BLaER1 treated with 17β-estradiol and CSF1 and Interleukin-3, amounts not matched to agents 10 nM and 100 nM (cell line): ENCODE data around the gene ARHGDIA.

Source experiments
- H3K27ac ChIP-seq, 11 experiments: shearing (Covaris generic); formaldehyde crosslinking; 2 replicates each; pipeline ENCODE4 v1.8.1; 2022
- H3K27me3 ChIP-seq, 11 experiments: shearing (Covaris generic); formaldehyde crosslinking; 2 replicates each; pipeline ENCODE4 v1.8.1; 2022
- H3K36me3 ChIP-seq, 11 experiments: shearing (Covaris generic); formaldehyde crosslinking; 2 replicates each; pipeline ENCODE4 v1.8.1; 2022
- H3K4me1 ChIP-seq, 10 experiments: shearing (Covaris generic); formaldehyde crosslinking; 2 replicates each; pipeline ENCODE4 v1.8.1; 2022
- H3K4me2 ChIP-seq, 11 experiments: shearing (Covaris generic); formaldehyde crosslinking; 2 replicates each; pipeline ENCODE4 v1.8.1; 2022
- H3K4me3 ChIP-seq, 10 experiments: shearing (Covaris generic); formaldehyde crosslinking; 2 replicates each; pipeline ENCODE4 v1.8.1; 2022
- H3K9ac ChIP-seq, 11 experiments: shearing (Covaris generic); formaldehyde crosslinking; 2 replicates each; pipeline ENCODE4 v1.8.1; 2022
- H3K9me3 ChIP-seq, 11 experiments: shearing (Covaris generic); formaldehyde crosslinking; replicated peaks in 1 of 11; 2 replicates each; pipeline ENCODE4 v1.8.1; 2022
- H4K20me1 ChIP-seq, 11 experiments: shearing (Covaris generic); formaldehyde crosslinking; 2 replicates each; pipeline ENCODE4 v1.8.1; 2022
- Cebpa-rat ChIP-seq, 11 experiments: shearing (Covaris generic); IDR thresholded peaks; 2 replicates each; pipeline ENCODE4 v1.8.1; 2022

ARHGDIA gene

GRCh38 chr17:81903415-81903831, 32.3 kb upstream of the ARHGDIA start:
- H3K4me3 ChIP-seq: no peak overlapping the region
- no peak overlapping the region for H3K27ac ChIP-seq
- peaks cover 53 to 88% (median 71%) of the 10 kb centered on the region in 11 experiments for H3K36me3 ChIP-seq
- peaks cover 23 to 100% (median 89%) of the 10 kb centered on the region in 11 experiments; a peak in 21 of 22 replicates for H4K20me1 ChIP-seq
- H3K4me1 ChIP-seq: peaks cover 19 to 49% (median 32%) of the 10 kb centered on the region in 10 experiments; a peak in 19 of 20 replicates
- H3K9ac ChIP-seq: no peak overlapping the region
- H3K4me2 ChIP-seq: 0 out of 22 replicates have a peak overlapping the region, but pooled peaks of 1 of the 11 experiments have one; percentile 62
- H3K9me3 ChIP-seq: no peaks in the 10 kb centered on the region
- no peak for TF ChIP-seq Cebpa-rat (IDR thresholded peaks at IDR 0.05)
- peaks cover 40 to 52% (median 47%) of the 10 kb centered on the region in 11 experiments for H3K27me3 ChIP-seq

- H3K4me1 ChIP-seq: peaks cover 19 to 47% (median 30%) of the 10 kb centered on the region in 10 experiments; a peak in 19 of 20 replicates
- peak overlapping the region in 8 of 11 experiments; percentile 4 to 67 (median 58); a peak in 13 of 22 replicates for H3K4me2 ChIP-seq
- peak overlapping the region in 2 of 10 experiments; percentile 16 to 34; a peak in 2 of 20 replicates for H3K4me3 ChIP-seq
- peak overlapping the region in 1 of 11 experiments; percentile 20; a peak in 1 of 22 replicates for H3K9ac ChIP-seq
- TF ChIP-seq Cebpa-rat (IDR thresholded peaks at IDR 0.05): no peak
- peaks cover 23 to 100% (median 89%) of the 10 kb centered on the region in 11 experiments; a peak in 21 of 22 replicates for H4K20me1 ChIP-seq
- peaks cover 40 to 52% (median 47%) of the 10 kb centered on the region in 11 experiments for H3K27me3 ChIP-seq
- no peaks in the 10 kb centered on the region for H3K9me3 ChIP-seq
- H3K36me3 ChIP-seq: peaks cover 58 to 88% (median 71%) of the 10 kb centered on the region in 11 experiments
- H3K27ac ChIP-seq: no peak overlapping the region
Measured at GRCh38 chr17:81902653-81903414, 31.7 kb upstream of the ARHGDIA start.

- peaks cover 23 to 100% (median 89%) of the 10 kb centered on the region in 11 experiments; a peak in 21 of 22 replicates for H4K20me1 ChIP-seq
- peak within 1 kb of the TSS in 1 of 11 experiments; percentile 20; a peak in 1 of 22 replicates for H3K9ac ChIP-seq
- peak within 1 kb of the TSS in 9 of 11 experiments; percentile 4 to 67 (median 55); a peak in 13 of 22 replicates for H3K4me2 ChIP-seq
- H3K4me1 ChIP-seq: peaks cover 17 to 40% (median 28%) of the 10 kb centered on the region in 10 experiments; a peak in 19 of 20 replicates
- H3K9me3 ChIP-seq: no peaks in the 10 kb centered on the region
- no peak for TF ChIP-seq Cebpa-rat (IDR thresholded peaks at IDR 0.05)
- peaks cover 58 to 88% (median 72%) of the 10 kb centered on the region in 11 experiments for H3K36me3 ChIP-seq
- H3K27ac ChIP-seq: no peak within 1 kb of the TSS
- H3K27me3 ChIP-seq: peaks cover 40 to 52% (median 47%) of the 10 kb centered on the region in 11 experiments
- H3K4me3 ChIP-seq: peak within 1 kb of the TSS in 4 of 10 experiments; percentile 12 to 47 (median 25); a peak in 3 of 20 replicates
Measured at GRCh38 chr17:81902023-81902652, 31.0 kb upstream of the ARHGDIA start, which contains the start of gene NPB. TSS of gene NPB (plus strand) at chr17:81902238. CDS start at chr17:81902278, 40 bp downstream.

- Histone ChIP-seq H3K27me3 (peaks cover 40 to 52% (median 47%) of the 10 kb centered on the region in 11 experiments), H3K9ac (no peak overlapping the region), H3K27ac (no peak overlapping the region), H3K9me3 (no peaks in the 10 kb centered on the region), H3K4me2 (peak overlapping the region in 2 of 11 experiments; percentile 67; a peak in 4 of 22 replicates), H3K4me3 (peak overlapping the region in 1 of 10 experiments; percentile 11; a peak in 1 of 20 replicates), H3K36me3 (peaks cover 59 to 88% (median 73%) of the 10 kb centered on the region in 11 experiments), H3K4me1 (peaks cover 16 to 37% (median 28%) of the 10 kb centered on the region in 10 experiments; a peak in 19 of 20 replicates), H4K20me1 (peaks cover 23 to 96% (median 88%) of the 10 kb centered on the region in 11 experiments; a peak in 21 of 22 replicates)
- TF ChIP-seq Cebpa-rat (IDR thresholded peaks at IDR 0.05): no peak
Measured at GRCh38 chr17:81901167-81902022, 30.3 kb upstream of the ARHGDIA start.

GRCh38 chr17:81900181-81900820, 29.2 kb upstream of the ARHGDIA start:
- Histone ChIP-seq H3K4me3 (no peak overlapping the region), H3K9ac (no peak overlapping the region), H3K36me3 (peaks cover 62 to 88% (median 77%) of the 10 kb centered on the region in 11 experiments), H3K27me3 (peaks cover 40 to 52% (median 47%) of the 10 kb centered on the region in 11 experiments), H3K4me1 (peaks cover 13 to 30% (median 24%) of the 10 kb centered on the region in 10 experiments; a peak in 19 of 20 replicates), H3K27ac (no peak overlapping the region), H3K9me3 (no peaks in the 10 kb centered on the region), H3K4me2 (no peak overlapping the region), H4K20me1 (peaks cover 23 to 85% (median 78%) of the 10 kb centered on the region in 11 experiments; a peak in 21 of 22 replicates)
- no peak for TF ChIP-seq Cebpa-rat (IDR thresholded peaks at IDR 0.05)

GRCh38 chr17:81899514-81900166, 28.5 kb upstream of the ARHGDIA start:
- no peak overlapping the region for H3K4me3 ChIP-seq
- no peak overlapping the region for H3K9ac ChIP-seq
- H3K4me1 ChIP-seq: peaks cover 7 to 24% (median 18%) of the 10 kb centered on the region in 10 experiments; a peak in 18 of 20 replicates
- no peak overlapping the region for H3K4me2 ChIP-seq
- peaks cover 40 to 52% (median 47%) of the 10 kb centered on the region in 11 experiments for H3K27me3 ChIP-seq
- peaks cover 68 to 89% (median 82%) of the 10 kb centered on the region in 11 experiments for H3K36me3 ChIP-seq
- no peaks in the 10 kb centered on the region for H3K9me3 ChIP-seq
- H4K20me1 ChIP-seq: peaks cover 23 to 82% (median 71%) of the 10 kb centered on the region in 11 experiments; a peak in 21 of 22 replicates
- H3K27ac ChIP-seq: no peak overlapping the region
- no peak for TF ChIP-seq Cebpa-rat (IDR thresholded peaks at IDR 0.05)

- Histone ChIP-seq H4K20me1 (peaks cover 23 to 82% (median 68%) of the 10 kb centered on the region in 11 experiments; a peak in 21 of 22 replicates), H3K4me1 (peaks cover 8 to 27% (median 20%) of the 10 kb centered on the region in 10 experiments), H3K27ac (no peak overlapping the region), H3K9me3 (no peaks in the 10 kb centered on the region), H3K4me2 (no peak overlapping the region), H3K27me3 (peaks cover 37 to 46% (median 40%) of the 10 kb centered on the region in 11 experiments), H3K4me3 (no peak overlapping the region), H3K36me3 (peaks cover 68 to 88% (median 81%) of the 10 kb centered on the region in 11 experiments), H3K9ac (peak overlapping the region in 2 of 11 experiments; percentile 24 to 36; a peak in 2 of 22 replicates)
- no peak for TF ChIP-seq Cebpa-rat (IDR thresholded peaks at IDR 0.05)
Measured at GRCh38 chr17:81898885-81899284, 27.7 kb upstream of the ARHGDIA start.
